GM12801 (cell line): ENCODE results near the gene SH3BP4.

Source experiments
- CTCF ChIP-seq: IDR thresholded peaks from one replicate; pipeline ENCODE4 v1.5.1; 2011; ENCODE audit warnings: control low read depth; ENCODE audit not compliant: insufficient read length; ENCODE audit errors: extremely low read depth

SH3BP4 gene

GRCh38 chr2:234975611-234976010, 23.8 kb downstream of the SH3BP4 start:
- no peak for TF ChIP-seq CTCF

GRCh38 chr2:234976479-234977227, 24.8 kb downstream of the SH3BP4 start:
- no peak for TF ChIP-seq CTCF

- TF ChIP-seq CTCF: no peak
Observed at GRCh38 chr2:234977228-234977679, 25.4 kb downstream of the SH3BP4 start.

- TF ChIP-seq CTCF: no peak
Observed at GRCh38 chr2:234978466-234979203, 26.8 kb downstream of the SH3BP4 start.

- TF ChIP-seq CTCF: no peak
Observed at GRCh38 chr2:234979204-234980167, 27.7 kb downstream of the SH3BP4 start.

GRCh38 chr2:234980451-234981187, 28.8 kb downstream of the SH3BP4 start:
- TF ChIP-seq CTCF: no peak
